GM18519 (cell line): ENCODE measurements around the gene ANKRD36.
A peak's percentile ranks its signal among the peaks of the same experiment; 100 is the strongest.
"Not testable (repeated sequence)": the region's sequence is repeated elsewhere in the genome, so short reads cannot be mapped to it uniquely, and the experiment has no call there.

Experiments
- ATAC-seq: cut with Tn5 transposase; IDR thresholded peaks from one replicate; pipeline ENCODE4 v1.9.1; 2021; ENCODE audit warnings: mild to moderate bottlenecking, moderate library complexity; ENCODE audit not compliant: unreplicated experiment, low FRiP score

ANKRD36 gene

GRCh38 chr2:97112320-97113049 lies 468 bp upstream of the ANKRD36 start:
- peak; percentile 35 for ATAC-seq

- not testable (repeated sequence) for ATAC-seq
These were observed 916 bp downstream of the ANKRD36 start for GRCh38 chr2:97113882-97114255.

- not testable (repeated sequence) for ATAC-seq
These were observed 16.1 kb downstream of the ANKRD36 start for GRCh38 chr2:97129090-97129489.

GRCh38 chr2:97144016-97144415 lies 31.1 kb downstream of the ANKRD36 start:
- ATAC-seq: not testable (repeated sequence)

- ATAC-seq: not testable (repeated sequence)
These were observed 53.6 kb downstream of the ANKRD36 start for GRCh38 chr2:97166548-97166947.

GRCh38 chr2:97167938-97168337 lies 55.0 kb downstream of the ANKRD36 start:
- ATAC-seq: not testable (repeated sequence)

- ATAC-seq: not testable (repeated sequence)
These were observed 55.6 kb downstream of the ANKRD36 start for GRCh38 chr2:97168583-97168982.

- not testable (repeated sequence) for ATAC-seq
These were observed 67.4 kb downstream of the ANKRD36 start for GRCh38 chr2:97180391-97180790.

- ATAC-seq: not testable (repeated sequence)
These were observed 82.4 kb downstream of the ANKRD36 start for GRCh38 chr2:97195349-97195748.

- ATAC-seq: not testable (repeated sequence)
These were observed 84.3 kb downstream of the ANKRD36 start for GRCh38 chr2:97197251-97197650.

GRCh38 chr2:97200887-97201286 lies 87.9 kb downstream of the ANKRD36 start:
- not testable (repeated sequence) for ATAC-seq

GRCh38 chr2:97202643-97203250 lies 89.8 kb downstream of the ANKRD36 start:
- ATAC-seq: not testable (repeated sequence)

GRCh38 chr2:97210325-97210724 lies 97.4 kb downstream of the ANKRD36 start:
- no peak for ATAC-seq

- not testable (repeated sequence) for ATAC-seq
These were observed 102.1 kb downstream of the ANKRD36 start for GRCh38 chr2:97215025-97215424.

- not testable (repeated sequence) for ATAC-seq
These were observed 118.1 kb downstream of the ANKRD36 start for GRCh38 chr2:97230848-97231585.

- ATAC-seq: not testable (repeated sequence)
These were observed 120.0 kb downstream of the ANKRD36 start for GRCh38 chr2:97232981-97233380.

- ATAC-seq: not testable (repeated sequence)
These were observed 120.8 kb downstream of the ANKRD36 start for GRCh38 chr2:97233660-97234295.

GRCh38 chr2:97261192-97261591 lies 148.2 kb downstream of the ANKRD36 start:
- ATAC-seq: not testable (repeated sequence)

GRCh38 chr2:97266449-97266848 lies 153.5 kb downstream of the ANKRD36 start:
- ATAC-seq: not testable (repeated sequence)

GRCh38 chr2:97267411-97268074 lies 154.6 kb downstream of the ANKRD36 start:
- ATAC-seq: no peak
